Measurements from ENCODE around the gene SCLT1. TPM values are rescaled to one million over a fixed set of nuclear protein-coding genes. Genes with fewer than 3 reads are reported as not detected.

SCLT1 gene
- total and polyA plus RNA-seq, 3 donors from 2014 or later, result 5.9 to 25.3 (median 17.5) TPM

GRCh38 chr4:128930051-128930450, 163.3 kb downstream of the SCLT1 start:
- no peaks in the 10 kb centered on the region for H3K9me3 ChIP-seq
- no peak for DNase-seq
- H3K27me3 ChIP-seq, result no peaks in the 10 kb centered on the region
- H3K27ac ChIP-seq, result no peak overlapping the region
- WGBS, 2 donors, result 56 to 73% methylated on average over 3 of the region's 3 CpGs
- intact Hi-C loops (cut with DNase I; ENCODE audit: low total_unique reads), result no loop called here
- TF ChIP-seq POLR2A (IDR thresholded peaks at IDR 0.05), result no peak
- TF ChIP-seq CTCF (IDR thresholded peaks at IDR 0.05), result no peak
- no peak overlapping the region for H3K4me3 ChIP-seq
- H3K36me3 ChIP-seq (ENCODE audit: low read depth, missing control alignments), result no peaks in the 10 kb centered on the region
- H3K4me1 ChIP-seq, result no peaks in the 10 kb centered on the region

- Histone ChIP-seq H3K27ac (no peak overlapping the region), H3K4me1 (no peaks in the 10 kb centered on the region), H3K9me3 (no peaks in the 10 kb centered on the region), H3K27me3 (no peaks in the 10 kb centered on the region), H3K36me3 (ENCODE audit: low read depth, missing control alignments) (no peaks in the 10 kb centered on the region), H3K4me3 (no peak overlapping the region)
- TF ChIP-seq POLR2A (IDR thresholded peaks at IDR 0.05) (no peak), CTCF (IDR thresholded peaks at IDR 0.05) (no peak)
- no peak for DNase-seq
- whole genome bisulfite sequencing, 2 donors, result 86 to 96% methylated on average over 5 of the region's 5 CpGs
- intact Hi-C loops (cut with DNase I; ENCODE audit: low total_unique reads), result no loop called here
Measured at GRCh38 chr4:128924951-128925350, 168.4 kb downstream of the SCLT1 start.

DNA sequence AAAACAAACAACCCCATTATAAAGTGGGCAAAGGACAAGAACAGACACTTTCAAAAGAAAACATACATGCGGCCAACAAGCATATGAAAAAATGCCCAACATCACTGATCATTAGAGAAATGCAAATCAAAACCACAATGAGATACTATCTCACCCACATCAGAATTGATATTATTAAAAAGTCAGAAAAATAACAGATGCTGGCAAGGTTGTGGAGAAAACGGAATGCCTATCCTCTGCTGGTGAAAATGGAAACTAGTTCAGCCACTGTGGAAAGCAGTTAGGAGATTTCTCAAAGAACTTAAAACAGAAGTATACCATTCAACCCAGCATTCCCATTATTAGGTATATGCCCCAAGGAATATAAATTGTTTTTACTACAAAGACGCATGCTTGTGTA, 171.4 kb downstream of the SCLT1 start:
- 78 to 92% methylated on average over 3 of the region's 3 CpGs for WGBS, 2 donors
- Histone ChIP-seq H3K4me3 (no peak overlapping the region), H3K4me1 (no peaks in the 10 kb centered on the region), H3K9me3 (no peaks in the 10 kb centered on the region), H3K27me3 (no peaks in the 10 kb centered on the region), H3K36me3 (ENCODE audit: low read depth, missing control alignments) (no peaks in the 10 kb centered on the region), H3K27ac (no peak overlapping the region)
- no peak for DNase-seq
- intact Hi-C loops (cut with DNase I; ENCODE audit: low total_unique reads), result no loop called here
- TF ChIP-seq POLR2A (IDR thresholded peaks at IDR 0.05) (no peak), CTCF (IDR thresholded peaks at IDR 0.05) (no peak)

- DNase-seq, result no peak
- no peaks in the 10 kb centered on the region for H3K9me3 ChIP-seq
Measured at GRCh38 chr4:128917781-128918180, 175.6 kb downstream of the SCLT1 start.

More at GRCh38 chr4:128917781-128918180, 175.6 kb downstream of the SCLT1 start:
- Histone ChIP-seq H3K36me3 (ENCODE audit: low read depth, missing control alignments) (no peaks in the 10 kb centered on the region), H3K27me3 (no peaks in the 10 kb centered on the region), H3K4me3 (no peak overlapping the region), H3K4me1 (no peaks in the 10 kb centered on the region), H3K27ac (no peak overlapping the region)
- TF ChIP-seq POLR2A (IDR thresholded peaks at IDR 0.05) (no peak), CTCF (IDR thresholded peaks at IDR 0.05) (no peak)
- 73 to 77% methylated on average over 2 of the region's 2 CpGs for WGBS, 2 donors
- intact Hi-C loops (cut with DNase I; ENCODE audit: low total_unique reads), result no loop called here

All from testis (tissue), 3 donors.